Calu3 (cell line): ENCODE results near the gene LETMD1. TPM values are rescaled to one million over a fixed set of nuclear protein-coding genes. Genes with fewer than 3 reads are reported as not detected.

Experiments
- BruUV-seq: library from RNA; stranded (reverse); fragments of 400-500 nt; replicated peaks from 2 replicates; lab custom pipeline; 2021; lab: Mats Ljungman, UMichigan
- CTCF ChIA-PET: fragments of 300-600 bp; sonication (Branson Sonifier 250); formaldehyde crosslinking; loops from one replicate; lab custom pipeline; 2022; ENCODE audit warnings: antibody characterized with exemption; lab: Charles Lee
- DNase-seq: peaks from one replicate; pipeline ENCODE4 v3.0.0; 2022
- H3K27ac Mint-ChIP-seq: one replicate; pipeline ENCODE4 v1.8.0; 2022; ENCODE audit warnings: mixed read lengths; ENCODE audit not compliant: unreplicated experiment
- H3K27me3 Mint-ChIP-seq: one replicate; pipeline ENCODE4 v1.8.0; 2022; ENCODE audit warnings: mixed read lengths; ENCODE audit not compliant: unreplicated experiment
- H3K36me3 Mint-ChIP-seq: one replicate; pipeline ENCODE4 v1.8.0; 2022; ENCODE audit warnings: mild to moderate bottlenecking, moderate library complexity, mixed read lengths; ENCODE audit not compliant: insufficient read depth, unreplicated experiment
- H3K4me1 Mint-ChIP-seq: one replicate; pipeline ENCODE4 v1.8.0; 2022; ENCODE audit warnings: mild to moderate bottlenecking, low read depth, mixed read lengths; ENCODE audit not compliant: unreplicated experiment
- H3K4me3 Mint-ChIP-seq: one replicate; pipeline ENCODE4 v1.8.0; 2022; ENCODE audit warnings: mild to moderate bottlenecking, low read depth, moderate library complexity, mixed read lengths; ENCODE audit not compliant: unreplicated experiment
- H3K9me3 Mint-ChIP-seq: one replicate; pipeline ENCODE4 v1.8.0; 2022; ENCODE audit warnings: low read depth, mixed read lengths; ENCODE audit not compliant: unreplicated experiment
- CTCF ChIP-seq: fragments of 200-600 bp; IDR thresholded peaks from one replicate; pipeline ENCODE4 v1.8.0; 2022; ENCODE audit warnings: antibody characterized with exemption; ENCODE audit not compliant: unreplicated experiment
- intact Hi-C: fragments of 100-400 bp; cut with micrococcal nuclease; formaldehyde crosslinking; loops from one replicate; pipeline ENCODE4 v1.10.0; 2022; ENCODE audit not compliant: unreplicated experiment
- total RNA-seq: library from RNA; stranded (reverse); gene quantifications from 2 replicates; pipeline ENCODE4 v1.2.3, GENCODE V29; 2022

Gene LETMD1
- total RNA-seq, 1 experiment from 2014 or later: 41.6 TPM

GRCh38 chr12:51062631-51063397 lies 14.7 kb downstream of the LETMD1 start:
- H3K4me1 Mint-ChIP-seq: no peaks in the 10 kb centered on the region
- intact Hi-C loops: no loop called here
- H3K9me3 Mint-ChIP-seq: no peaks in the 10 kb centered on the region
- no peak overlapping the region for H3K4me3 Mint-ChIP-seq
- H3K27ac Mint-ChIP-seq: no peak overlapping the region
- CTCF ChIA-PET: no interaction called here
- BruUV-seq: no TSS peak
- H3K27me3 Mint-ChIP-seq: no peaks in the 10 kb centered on the region
- peaks cover 14% of the 10 kb centered on the region for H3K36me3 Mint-ChIP-seq
- TF ChIP-seq CTCF: no peak
- no peak for DNase-seq

- DNase-seq: no peak
- TF ChIP-seq CTCF: no peak
- intact Hi-C loops: no loop called here
- Mint-ChIP-seq H3K9me3 (no peaks in the 10 kb centered on the region), H3K27me3 (no peaks in the 10 kb centered on the region), H3K4me3 (no peak overlapping the region), H3K4me1 (no peaks in the 10 kb centered on the region), H3K27ac (no peak overlapping the region), H3K36me3 (peaks cover 13% of the 10 kb centered on the region)
- CTCF ChIA-PET: no interaction called here
- no TSS peak for BruUV-seq
Measured at GRCh38 chr12:51065530-51065929, 17.4 kb downstream of the LETMD1 start.

GRCh38 chr12:51067229-51067628 lies 19.1 kb downstream of the LETMD1 start:
- no peaks in the 10 kb centered on the region for H3K27me3 Mint-ChIP-seq
- no peak for DNase-seq
- H3K4me1 Mint-ChIP-seq: no peaks in the 10 kb centered on the region
- intact Hi-C loops: no loop called here
- H3K9me3 Mint-ChIP-seq: no peaks in the 10 kb centered on the region
- no peak overlapping the region for H3K4me3 Mint-ChIP-seq
- BruUV-seq: no TSS peak
- TF ChIP-seq CTCF: no peak
- CTCF ChIA-PET: no interaction called here
- peaks cover 24% of the 10 kb centered on the region for H3K36me3 Mint-ChIP-seq
- H3K27ac Mint-ChIP-seq: no peak overlapping the region

GRCh38 chr12:51067771-51068170 lies 19.6 kb downstream of the LETMD1 start:
- no peaks in the 10 kb centered on the region for H3K27me3 Mint-ChIP-seq
- TF ChIP-seq CTCF: no peak
- no peaks in the 10 kb centered on the region for H3K9me3 Mint-ChIP-seq
- H3K4me3 Mint-ChIP-seq: no peak overlapping the region
- no TSS peak for BruUV-seq
- H3K4me1 Mint-ChIP-seq: no peaks in the 10 kb centered on the region
- intact Hi-C loops: no loop called here
- no peak for DNase-seq
- H3K27ac Mint-ChIP-seq: no peak overlapping the region
- CTCF ChIA-PET: no interaction called here
- H3K36me3 Mint-ChIP-seq: peaks cover 26% of the 10 kb centered on the region
